Coronary artery (tissue), 2 donors: ENCODE data around the gene SGO2.
"Not testable (repeated sequence)": the region's sequence is repeated elsewhere in the genome, so short reads cannot be mapped to it uniquely, and the experiment has no call there.

Source experiments
- DNase-seq: peaks from one replicate; pipeline ENCODE4 v3.0.0-alpha.2; 2017; ENCODE audit warnings: low spot score
- H3K27ac ChIP-seq, 2 donors: fragments of 200-600 bp; sonication (generic); one replicate each; pipeline ENCODE4 v1.5.1; 2016 to 2019
- H3K4me3 ChIP-seq: fragments of 200-600 bp; sonication (generic); 2 replicates; pipeline ENCODE4 v1.5.1; 2016; ENCODE audit warnings: mild to moderate bottlenecking, moderate library complexity
- CTCF ChIP-seq: fragments of 200-600 bp; sonication (generic); IDR thresholded peaks from one replicate; pipeline ENCODE4 v1.5.1; 2019; ENCODE audit warnings: antibody characterized with exemption

Gene SGO2

GRCh38 chr2:200625958-200626363, 100.0 kb downstream of the SGO2 start:
- Histone ChIP-seq H3K27ac (no peak overlapping the region), H3K4me3 (no peak overlapping the region)
- DNase-seq, result no peak
- TF ChIP-seq CTCF, result no peak

- no peak overlapping the region for H3K4me3 ChIP-seq
- no peak for TF ChIP-seq CTCF
- H3K27ac ChIP-seq, result no peak overlapping the region
- DNase-seq, result no peak
Measured at GRCh38 chr2:200627110-200627770, 101.2 kb downstream of the SGO2 start.

- not testable (repeated sequence) for DNase-seq, H3K27ac ChIP-seq, H3K4me3 ChIP-seq
Measured at GRCh38 chr2:200628461-200628860, 102.5 kb downstream of the SGO2 start.

GRCh38 chr2:200631287-200631686, 105.3 kb downstream of the SGO2 start:
- DNase-seq, result no peak
- Histone ChIP-seq H3K27ac (no peak overlapping the region), H3K4me3 (no peak overlapping the region)
- TF ChIP-seq CTCF, result no peak
